ENCODE data around the gene TTLL10.
A peak's percentile ranks its signal among the peaks of the same experiment; 100 is the strongest.
"Not testable (repeated sequence)": the region's sequence is repeated elsewhere in the genome, so short reads cannot be mapped to it uniquely, and the experiment has no call there.

Gene TTLL10

GRCh38 chr1:1141911-1142250 is 31.8 kb upstream of the TTLL10 start:
- DNase-seq (ENCODE audit: low read depth), result no peak

- not testable (repeated sequence) for DNase-seq (ENCODE audit: low read depth)
Observed at GRCh38 chr1:1142352-1142751, 31.3 kb upstream of the TTLL10 start.

GRCh38 chr1:1142844-1143243 is 30.8 kb upstream of the TTLL10 start:
- no peak for DNase-seq (ENCODE audit: low read depth)

GRCh38 chr1:1143636-1144035 is 30.0 kb upstream of the TTLL10 start:
- no peak for DNase-seq (ENCODE audit: low read depth)

- DNase-seq (ENCODE audit: low read depth), result no peak
Observed at GRCh38 chr1:1144122-1144842, 29.4 kb upstream of the TTLL10 start.

GRCh38 chr1:1144843-1145546 is 28.7 kb upstream of the TTLL10 start:
- DNase-seq (ENCODE audit: low read depth), result no peak

GRCh38 chr1:1145547-1145914 is 28.1 kb upstream of the TTLL10 start:
- DNase-seq (ENCODE audit: low read depth), result no peak

- DNase-seq (ENCODE audit: low read depth), result no peak
Observed at GRCh38 chr1:1146026-1146425, 27.7 kb upstream of the TTLL10 start.

GRCh38 chr1:1146596-1146995 is 27.1 kb upstream of the TTLL10 start:
- DNase-seq (ENCODE audit: low read depth), result no peak

GRCh38 chr1:1148061-1148460 is 25.6 kb upstream of the TTLL10 start:
- DNase-seq (ENCODE audit: low read depth), result no peak

GRCh38 chr1:1148569-1148968 is 25.1 kb upstream of the TTLL10 start:
- DNase-seq (ENCODE audit: low read depth), result no peak

GRCh38 chr1:1149416-1149815 is 24.3 kb upstream of the TTLL10 start:
- DNase-seq (ENCODE audit: low read depth), result no peak

GRCh38 chr1:1150100-1150499 is 23.6 kb upstream of the TTLL10 start:
- no peak for DNase-seq (ENCODE audit: low read depth)

GRCh38 chr1:1151306-1151705 is 22.4 kb upstream of the TTLL10 start:
- DNase-seq (ENCODE audit: low read depth), result no peak

GRCh38 chr1:1152431-1152830 is 21.2 kb upstream of the TTLL10 start:
- not testable (repeated sequence) for DNase-seq (ENCODE audit: low read depth)

GRCh38 chr1:1153215-1153614 is 20.5 kb upstream of the TTLL10 start:
- DNase-seq (ENCODE audit: low read depth), result not testable (repeated sequence)

GRCh38 chr1:1153874-1154273 is 19.8 kb upstream of the TTLL10 start:
- DNase-seq (ENCODE audit: low read depth), result no peak

GRCh38 chr1:1155258-1155657 is 18.4 kb upstream of the TTLL10 start:
- no peak for DNase-seq (ENCODE audit: low read depth)

GRCh38 chr1:1156140-1157032 is 17.3 kb upstream of the TTLL10 start:
- DNase-seq (ENCODE audit: low read depth), result no peak

GRCh38 chr1:1157033-1157365 is 16.7 kb upstream of the TTLL10 start:
- DNase-seq (ENCODE audit: low read depth), result no peak

GRCh38 chr1:1157426-1157913 is 16.2 kb upstream of the TTLL10 start:
- DNase-seq (ENCODE audit: low read depth), result peak; percentile 85

GRCh38 chr1:1157914-1158710 is 15.6 kb upstream of the TTLL10 start:
- peak; percentile 26 for DNase-seq (ENCODE audit: low read depth)
